SK-N-SH (cell line): ENCODE results near the gene PCBP3.

Experiments used
- CHD2 ChIP-seq: fragments of 150-350 bp; IDR thresholded peaks from 2 replicates; pipeline ENCODE4 v1.6.1; 2018; ENCODE audit warnings: low read length; ENCODE audit not compliant: partially characterized antibody
- CTCF ChIP-seq: fragments of 200-600 bp; sonication (generic); IDR thresholded peaks from 2 replicates; pipeline ENCODE4 v1.6.1; 2017; ENCODE audit warnings: antibody characterized with exemption, mild to moderate bottlenecking, moderate library complexity
- EP300 ChIP-seq, 2 experiments: IDR thresholded peaks; 2 replicates each; pipeline versions ENCODE4 v1.4.0 to v1.6.1; 2012; ENCODE audit warnings: borderline replicate concordance in 1 of 2, low read depth in 1 of 2, low read length in 1 of 2
- EZH2phosphoT487 ChIP-seq: fragments of 200-600 bp; sonication (generic); IDR thresholded peaks from 2 replicates; pipeline ENCODE4 v1.6.1; 2017; ENCODE audit warnings: low read depth, mixed run types, mild to moderate bottlenecking, antibody characterized with exemption, moderate library complexity, borderline replicate concordance
- GATA2 ChIP-seq: sonication (generic); formaldehyde crosslinking; IDR thresholded peaks from 2 replicates; pipeline ENCODE4 v1.5.0; 2020; ENCODE audit warnings: mild to moderate bottlenecking, missing genetic modification reagents
- IRF3 ChIP-seq: fragments of 150-350 bp; IDR thresholded peaks from 2 replicates; pipeline ENCODE4 v1.6.1; 2016; ENCODE audit warnings: mild to moderate bottlenecking, low read depth, low read length
- NRF1 ChIP-seq: IDR thresholded peaks from 2 replicates; pipeline ENCODE4 v1.6.1; 2012; ENCODE audit warnings: low read depth, mild to moderate bottlenecking, low read length
- POLR2AphosphoS5 ChIP-seq: IDR thresholded peaks from 2 replicates; pipeline ENCODE4 v1.6.1; 2012; ENCODE audit warnings: low read depth, low read length
- USF2 ChIP-seq: fragments of 150-350 bp; IDR thresholded peaks from 2 replicates; pipeline ENCODE4 v1.6.1; 2017; ENCODE audit warnings: antibody characterized with exemption, low read length, low read depth, borderline replicate concordance
- YY1 ChIP-seq: IDR thresholded peaks from 2 replicates; pipeline ENCODE4 v1.4.0; 2012; ENCODE audit warnings: low read depth, mild to moderate bottlenecking

- TF ChIP-seq CTCF (no peak), EP300 (IDR thresholded peaks at IDR 0.05; ENCODE audit: borderline replicate concordance in 1 of 2, low read depth in 1 of 2, low read length in 1 of 2) (no peak), POLR2AphosphoS5 (no peak), GATA2 (CRISPR knock-in tag) (no peak), YY1 (no peak), NRF1 (no peak), USF2 (no peak), EZH2phosphoT487 (no peak), CHD2 (no peak), IRF3 (no peak)
Measured at GRCh38 chr21:45954921-45955320, 311.4 kb downstream of the PCBP3 start.
